PC-9 (cell line): ENCODE data around the gene PLB1. TPM values are rescaled to one million over a fixed set of nuclear protein-coding genes. Genes with fewer than 3 reads are reported as not detected.

Experiments
- BruUV-seq: library from RNA; stranded (reverse); fragments of 400-500 nt; replicated peaks from 2 replicates; lab custom pipeline; 2021; lab: Mats Ljungman, UMichigan
- CTCF ChIA-PET: fragments of 300-600 bp; sonication (Branson Sonifier 250); formaldehyde crosslinking; loops from one replicate; lab custom pipeline; 2022; ENCODE audit warnings: antibody characterized with exemption; lab: Charles Lee
- POLR2A ChIA-PET: fragments of 300-600 bp; sonication (Branson Sonifier 250); formaldehyde crosslinking; loops from one replicate; lab custom pipeline; 2022; ENCODE audit warnings: antibody characterized with exemption; ENCODE audit not compliant: unreplicated experiment; lab: Charles Lee
- DNase-seq, 2 experiments: peaks; one replicate each; pipeline versions ENCODE4 v3.0.0 to v3.0.0-alpha.2; 2015 to 2022; ENCODE audit warnings: mixed read lengths in 1 of 2
- H2AFZ ChIP-seq: fragments of 200-600 bp; sonication (generic); 2 replicates; pipeline ENCODE4 v1.8.1; 2017; ENCODE audit warnings: antibody characterized with exemption
- H3F3A ChIP-seq: fragments of 200-600 bp; sonication (generic); 2 replicates; pipeline ENCODE4 v1.8.1; 2017; ENCODE audit warnings: antibody characterized with exemption, mild to moderate bottlenecking, low read depth; ENCODE audit not compliant: insufficient read depth
- H3K27ac ChIP-seq: fragments of 200-600 bp; sonication (generic); 2 replicates; pipeline ENCODE4 v1.6.1; 2016; ENCODE audit warnings: mixed run types
- H3K27me3 ChIP-seq: fragments of 200-600 bp; sonication (generic); 2 replicates; pipeline ENCODE4 v1.6.1; 2016; ENCODE audit warnings: low read depth, mixed run types; ENCODE audit not compliant: insufficient read depth
- H3K36me3 ChIP-seq: fragments of 200-600 bp; sonication (generic); 2 replicates; pipeline ENCODE4 v1.6.1; 2016; ENCODE audit warnings: low read depth, mixed run types
- H3K4me1 ChIP-seq: fragments of 200-600 bp; sonication (generic); replicated peaks from 2 replicates; pipeline ENCODE4 v1.6.1; 2016; ENCODE audit warnings: mixed run types; ENCODE audit not compliant: insufficient read depth
- H3K4me2 ChIP-seq: fragments of 200-600 bp; sonication (generic); 2 replicates; pipeline ENCODE4 v1.6.1; 2017; ENCODE audit warnings: mixed run types
- H3K4me3 ChIP-seq: fragments of 200-600 bp; sonication (generic); 2 replicates; pipeline ENCODE4 v1.6.1; 2016; ENCODE audit warnings: mixed run types
- H3K79me2 ChIP-seq: fragments of 200-600 bp; sonication (generic); 2 replicates; pipeline ENCODE4 v1.6.1; 2017; ENCODE audit warnings: low read depth, mixed run types
- H3K9me2 ChIP-seq: fragments of 200-600 bp; sonication (generic); 2 replicates; pipeline ENCODE4 v1.8.1; 2017; ENCODE audit warnings: mild to moderate bottlenecking; ENCODE audit not compliant: insufficient read depth
- H3K9me3 ChIP-seq: fragments of 200-600 bp; sonication (generic); 2 replicates; pipeline ENCODE4 v1.8.1; 2016; ENCODE audit warnings: low read depth; ENCODE audit not compliant: insufficient read depth
- H4K20me1 ChIP-seq: fragments of 200-600 bp; sonication (generic); 2 replicates; pipeline ENCODE4 v1.8.1; 2017; ENCODE audit not compliant: insufficient read depth
- EZH2 ChIP-seq: fragments of 200-600 bp; sonication (generic); IDR thresholded peaks from 2 replicates; pipeline ENCODE4 v1.8.0; 2017; ENCODE audit warnings: antibody characterized with exemption, low read depth
- intact Hi-C: fragments of 100-400 bp; cut with micrococcal nuclease; formaldehyde crosslinking; loops from one replicate; pipeline ENCODE4 v1.10.0; 2022; ENCODE audit not compliant: unreplicated experiment
- total RNA-seq: library from RNA; stranded (reverse); gene quantifications from 2 replicates; pipeline ENCODE4 v1.2.3, GENCODE V29; 2021
- TF ChIP-seq, protein P1 (sequence below): fragments of 200-600 bp; sonication (generic); conservative IDR thresholded peaks from 2 replicates; pipeline ENCODE4 v1.6.1; 2017; ENCODE audit warnings: mixed run types, antibody characterized with exemption, mild to moderate bottlenecking, moderate library complexity

PLB1 gene
- total RNA-seq, 1 experiment from 2014 or later, result 2.7 TPM

- Histone ChIP-seq H3K9me2 (no peaks in the 10 kb centered on the region), H3F3A (peaks cover 3% of the 10 kb centered on the region; the same call in 1 of the 2 replicates), H3K4me1 (peaks cover 39% of the 10 kb centered on the region), H3K4me2 (no peak overlapping the region), H3K36me3 (no peaks in the 10 kb centered on the region), H3K4me3 (no peak overlapping the region), H3K9me3 (no peaks in the 10 kb centered on the region), H3K27me3 (no peaks in the 10 kb centered on the region), H3K27ac (no peak overlapping the region), H2AFZ (no peak overlapping the region), H4K20me1 (no peaks in the 10 kb centered on the region), H3K79me2 (no peaks in the 10 kb centered on the region)
- DNase-seq, result no peak
- intact Hi-C loops, result no loop called here
- ChIA-PET POLR2A (interaction anchor here (0.6 kb wide), 1 partner anchor 515 kb away, joined by 6 read pairs; no protein-coding TSS in a partner anchor), CTCF (no interaction called here)
- no TSS peak for BruUV-seq
- TF ChIP-seq EZH2, result no peak
- TF ChIP-seq, protein P1, sequence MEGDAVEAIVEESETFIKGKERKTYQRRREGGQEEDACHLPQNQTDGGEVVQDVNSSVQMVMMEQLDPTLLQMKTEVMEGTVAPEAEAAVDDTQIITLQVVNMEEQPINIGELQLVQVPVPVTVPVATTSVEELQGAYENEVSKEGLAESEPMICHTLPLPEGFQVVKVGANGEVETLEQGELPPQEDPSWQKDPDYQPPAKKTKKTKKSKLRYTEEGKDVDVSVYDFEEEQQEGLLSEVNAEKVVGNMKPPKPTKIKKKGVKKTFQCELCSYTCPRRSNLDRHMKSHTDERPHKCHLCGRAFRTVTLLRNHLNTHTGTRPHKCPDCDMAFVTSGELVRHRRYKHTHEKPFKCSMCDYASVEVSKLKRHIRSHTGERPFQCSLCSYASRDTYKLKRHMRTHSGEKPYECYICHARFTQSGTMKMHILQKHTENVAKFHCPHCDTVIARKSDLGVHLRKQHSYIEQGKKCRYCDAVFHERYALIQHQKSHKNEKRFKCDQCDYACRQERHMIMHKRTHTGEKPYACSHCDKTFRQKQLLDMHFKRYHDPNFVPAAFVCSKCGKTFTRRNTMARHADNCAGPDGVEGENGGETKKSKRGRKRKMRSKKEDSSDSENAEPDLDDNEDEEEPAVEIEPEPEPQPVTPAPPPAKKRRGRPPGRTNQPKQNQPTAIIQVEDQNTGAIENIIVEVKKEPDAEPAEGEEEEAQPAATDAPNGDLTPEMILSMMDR, result no peak
Observed at GRCh38 chr2:28684142-28684858, 188.4 kb downstream of the PLB1 start.

- H3K27me3 ChIP-seq, result no peaks in the 10 kb centered on the region
- H3K4me3 ChIP-seq, result no peak overlapping the region
- H3K27ac ChIP-seq, result no peak overlapping the region
- intact Hi-C loops, result no loop called here
- H3F3A ChIP-seq, result peaks cover 3% of the 10 kb centered on the region; the same call in 1 of the 2 replicates
- no peaks in the 10 kb centered on the region for H3K79me2 ChIP-seq
- no peak overlapping the region for H3K4me2 ChIP-seq
- ChIA-PET CTCF (no interaction called here), POLR2A (interaction anchor here (0.6 to 0.7 kb wide), 2 partner anchors 60 to 64 kb away, joined by 3 to 5 read pairs; partner anchors contain the start of gene PPP1CB)
- no peak overlapping the region for H2AFZ ChIP-seq
- H3K9me3 ChIP-seq, result no peaks in the 10 kb centered on the region
- BruUV-seq, result no TSS peak
- H3K36me3 ChIP-seq, result no peaks in the 10 kb centered on the region
- H3K4me1 ChIP-seq, result peaks cover 54% of the 10 kb centered on the region
- DNase-seq, result no peak
- H3K9me2 ChIP-seq, result no peaks in the 10 kb centered on the region
- no peaks in the 10 kb centered on the region for H4K20me1 ChIP-seq
- TF ChIP-seq EZH2, result no peak
Observed at GRCh38 chr2:28687171-28687570, 191.3 kb downstream of the PLB1 start.

GRCh38 chr2:28687640-28688385 lies 192.0 kb downstream of the PLB1 start:
- Histone ChIP-seq H3K9me3 (no peaks in the 10 kb centered on the region), H2AFZ (no peak overlapping the region), H3K79me2 (no peaks in the 10 kb centered on the region), H3K4me2 (no peak overlapping the region; the same call in 1 of the 2 replicates), H3K4me3 (no peak overlapping the region), H3K27ac (no peak overlapping the region), H3K36me3 (no peaks in the 10 kb centered on the region), H4K20me1 (no peaks in the 10 kb centered on the region), H3K4me1 (peaks cover 53% of the 10 kb centered on the region), H3K27me3 (no peaks in the 10 kb centered on the region), H3F3A (peaks cover 3% of the 10 kb centered on the region; the same call in 1 of the 2 replicates), H3K9me2 (no peaks in the 10 kb centered on the region)
- TF ChIP-seq EZH2, result no peak
- TF ChIP-seq, protein P1, result no peak
- POLR2A ChIA-PET, result interaction anchor here (0.7 kb wide), 1 partner anchor 60 kb away, joined by 3 read pairs; no protein-coding TSS in a partner anchor
- peak; percentile 22 to 54 for DNase-seq
- intact Hi-C loops, result no loop called here
- CTCF ChIA-PET, result no interaction called here
- BruUV-seq, result no TSS peak
